Loucy (cell line): ENCODE results near the gene KRT39.

Experiments used
- H2AFZ ChIP-seq: fragments of 200-600 bp; sonication (generic); 2 replicates; pipeline ENCODE4 v1.6.0; 2016; ENCODE audit warnings: antibody characterized with exemption, mild to moderate bottlenecking, low read length, moderate library complexity
- H3F3A ChIP-seq: fragments of 200-600 bp; 2 replicates; pipeline ENCODE4 v1.6.0; 2016; ENCODE audit warnings: antibody characterized with exemption, low read depth, mild to moderate bottlenecking
- H3K27me3 ChIP-seq: fragments of 200-600 bp; sonication (generic); 2 replicates; pipeline ENCODE4 v1.6.1; 2014; ENCODE audit warnings: low read length, mild to moderate bottlenecking; ENCODE audit not compliant: insufficient read depth, poor library complexity, severe bottlenecking
- H3K36me3 ChIP-seq: fragments of 200-600 bp; sonication (generic); 2 replicates; pipeline ENCODE4 v1.6.1; 2016; ENCODE audit warnings: low read length; ENCODE audit not compliant: insufficient read depth
- H3K4me1 ChIP-seq: fragments of 200-600 bp; sonication (generic); 2 replicates; pipeline ENCODE4 v1.5.1; 2014; ENCODE audit warnings: low read length, mild to moderate bottlenecking; ENCODE audit not compliant: insufficient read depth, poor library complexity, severe bottlenecking
- H3K4me2 ChIP-seq: fragments of 200-600 bp; sonication (generic); 2 replicates; pipeline ENCODE4 v1.6.0; 2014; ENCODE audit warnings: antibody characterized with exemption, low read length, low read depth, mild to moderate bottlenecking; ENCODE audit not compliant: poor library complexity, severe bottlenecking
- H3K4me3 ChIP-seq: fragments of 200-600 bp; sonication (generic); 2 replicates; pipeline ENCODE4 v1.5.1; 2014; ENCODE audit warnings: low read length, mild to moderate bottlenecking, mixed read lengths; ENCODE audit not compliant: poor library complexity, severe bottlenecking
- H3K79me2 ChIP-seq: fragments of 200-600 bp; sonication (generic); 2 replicates; pipeline ENCODE4 v1.6.1; 2014; ENCODE audit warnings: low read length; ENCODE audit not compliant: insufficient read depth
- H3K9ac ChIP-seq: fragments of 200-600 bp; sonication (generic); 2 replicates; pipeline ENCODE4 v1.6.0; 2014; ENCODE audit warnings: mild to moderate bottlenecking, low read depth, low read length, moderate library complexity; ENCODE audit not compliant: poor library complexity, severe bottlenecking
- H3K9me2 ChIP-seq: fragments of 200-600 bp; sonication (generic); replicated peaks from 2 replicates; pipeline ENCODE4 v1.6.1; 2016; ENCODE audit warnings: low read depth, low read length, mixed read lengths
- H3K9me3 ChIP-seq: fragments of 200-600 bp; sonication (generic); 2 replicates; pipeline ENCODE4 v1.6.1; 2014; ENCODE audit warnings: mild to moderate bottlenecking, antibody characterized with exemption, low read length, low read depth; ENCODE audit not compliant: insufficient read depth
- H4K20me1 ChIP-seq: fragments of 200-600 bp; sonication (generic); 2 replicates; pipeline ENCODE4 v1.6.0; 2014; ENCODE audit warnings: antibody characterized with exemption, low read length, mild to moderate bottlenecking; ENCODE audit not compliant: insufficient read depth, poor library complexity, severe bottlenecking
- CTCF ChIP-seq: fragments of 200-600 bp; sonication (generic); conservative IDR thresholded peaks from 2 replicates; pipeline ENCODE4 v1.5.1; 2014; ENCODE audit warnings: mild to moderate bottlenecking, antibody characterized with exemption, low read length
- EZH2phosphoT487 ChIP-seq: fragments of 200-600 bp; IDR thresholded peaks from 2 replicates; pipeline ENCODE4 v1.6.1; 2018; ENCODE audit warnings: antibody characterized with exemption, mild to moderate bottlenecking, moderate library complexity, borderline replicate concordance

KRT39 gene

GRCh38 chr17:40952154-40952553 is 14.6 kb downstream of the KRT39 start:
- H3K79me2 ChIP-seq = no peaks in the 10 kb centered on the region
- no peak overlapping the region for H3K4me3 ChIP-seq
- no peak overlapping the region for H3K9ac ChIP-seq
- no peak for TF ChIP-seq EZH2phosphoT487
- TF ChIP-seq CTCF = no peak
- H3K27me3 ChIP-seq = peaks cover 6% of the 10 kb centered on the region
- H3K36me3 ChIP-seq = no peaks in the 10 kb centered on the region
- no peak overlapping the region for H3K4me2 ChIP-seq
- no peaks in the 10 kb centered on the region for H3K9me3 ChIP-seq
- no peaks in the 10 kb centered on the region for H3F3A ChIP-seq
- no peaks in the 10 kb centered on the region for H3K4me1 ChIP-seq
- no peaks in the 10 kb centered on the region for H3K9me2 ChIP-seq
- no peaks in the 10 kb centered on the region for H4K20me1 ChIP-seq
- H2AFZ ChIP-seq = no peak overlapping the region

DNA sequence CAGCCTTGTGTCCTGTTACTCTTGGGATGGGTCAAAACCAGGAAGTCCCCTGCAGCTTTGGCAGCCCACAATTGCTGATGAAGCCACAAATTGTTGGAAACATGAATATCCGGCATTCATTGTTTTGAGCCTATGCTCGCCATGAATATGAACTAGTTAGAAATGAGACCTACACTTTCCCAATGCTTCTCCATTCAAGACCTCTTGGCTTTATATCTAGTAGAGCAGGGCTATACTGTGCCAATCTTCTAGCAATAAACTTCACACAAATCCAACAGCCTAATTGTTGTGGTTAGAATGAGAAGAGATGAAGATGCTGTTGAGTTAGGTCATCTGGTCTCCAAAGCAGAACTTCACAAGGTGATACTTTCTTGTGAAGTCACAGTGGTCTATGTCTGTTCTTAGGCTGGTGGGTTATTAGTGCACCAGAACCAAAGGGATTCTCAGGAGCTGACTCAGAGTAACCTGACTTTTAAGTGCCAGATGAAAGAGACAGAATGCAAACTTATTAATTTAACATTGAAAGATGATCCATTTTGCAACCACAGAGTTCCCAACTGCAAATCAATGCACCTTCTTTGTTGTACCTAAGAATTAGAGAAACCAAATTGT is 15.6 kb downstream of the KRT39 start:
- no peaks in the 10 kb centered on the region for H3F3A ChIP-seq
- no peaks in the 10 kb centered on the region for H3K4me1 ChIP-seq
- H3K79me2 ChIP-seq = no peaks in the 10 kb centered on the region
- H3K9me3 ChIP-seq = no peaks in the 10 kb centered on the region
- H4K20me1 ChIP-seq = no peaks in the 10 kb centered on the region
- H2AFZ ChIP-seq = no peak overlapping the region
- H3K4me3 ChIP-seq = no peak overlapping the region
- H3K36me3 ChIP-seq = no peaks in the 10 kb centered on the region
- H3K27me3 ChIP-seq = peaks cover 6% of the 10 kb centered on the region
- no peak for TF ChIP-seq EZH2phosphoT487
- TF ChIP-seq CTCF = no peak
- H3K9ac ChIP-seq = no peak overlapping the region
- no peak overlapping the region for H3K4me2 ChIP-seq
- no peaks in the 10 kb centered on the region for H3K9me2 ChIP-seq

- Histone ChIP-seq H3K9me3 (no peaks in the 10 kb centered on the region), H3K36me3 (no peaks in the 10 kb centered on the region), H4K20me1 (no peaks in the 10 kb centered on the region), H3K4me2 (no peak overlapping the region), H3K4me1 (no peaks in the 10 kb centered on the region), H3K9ac (no peak overlapping the region), H3F3A (no peaks in the 10 kb centered on the region), H2AFZ (no peak overlapping the region), H3K9me2 (no peaks in the 10 kb centered on the region), H3K27me3 (peaks cover 6% of the 10 kb centered on the region), H3K79me2 (no peaks in the 10 kb centered on the region), H3K4me3 (no peak overlapping the region)
- TF ChIP-seq EZH2phosphoT487 = no peak
- TF ChIP-seq CTCF = no peak
These were observed 16.6 kb downstream of the KRT39 start for GRCh38 chr17:40950176-40950575.
